ENCODE measurements around the gene UNC5C.

The UNC5C gene

GRCh38 chr4:95265814-95266740 lies 282.7 kb downstream of the UNC5C start:
- DNase-seq, result no peak

GRCh38 chr4:95264843-95265242 lies 283.9 kb downstream of the UNC5C start:
- DNase-seq, result no peak

- no peak for DNase-seq
Measured at GRCh38 chr4:95263960-95264359, 284.8 kb downstream of the UNC5C start.

- no peak for DNase-seq
Measured at GRCh38 chr4:95263391-95263790, 285.4 kb downstream of the UNC5C start.

- no peak for DNase-seq
Measured at GRCh38 chr4:95256108-95256835, 292.5 kb downstream of the UNC5C start.

- DNase-seq, result no peak
Measured at GRCh38 chr4:95255396-95256107, 293.2 kb downstream of the UNC5C start.

- DNase-seq, result no peak
Measured at GRCh38 chr4:95251568-95251967, 297.2 kb downstream of the UNC5C start.

GRCh38 chr4:95250544-95251137 lies 298.1 kb downstream of the UNC5C start:
- DNase-seq, result no peak

GRCh38 chr4:95249426-95250021 lies 299.2 kb downstream of the UNC5C start:
- no peak for DNase-seq

- DNase-seq, result no peak
Measured at GRCh38 chr4:95248720-95249425, 299.9 kb downstream of the UNC5C start.

- DNase-seq, result no peak
Measured at GRCh38 chr4:95243892-95244291, 304.9 kb downstream of the UNC5C start.

- no peak for DNase-seq
Measured at GRCh38 chr4:95238554-95238953, 310.2 kb downstream of the UNC5C start.

- no peak for DNase-seq
Measured at GRCh38 chr4:95232358-95233156, 316.2 kb downstream of the UNC5C start.

GRCh38 chr4:95231681-95232080 lies 317.1 kb downstream of the UNC5C start:
- DNase-seq, result no peak

- no peak for DNase-seq
Measured at GRCh38 chr4:95225849-95226248, 322.9 kb downstream of the UNC5C start.

- no peak for DNase-seq
Measured at GRCh38 chr4:95224402-95224801, 324.4 kb downstream of the UNC5C start.

GRCh38 chr4:95220205-95221175 lies 328.3 kb downstream of the UNC5C start:
- no peak for DNase-seq

- no peak for DNase-seq
Measured at GRCh38 chr4:95219109-95219508, 329.7 kb downstream of the UNC5C start.

GRCh38 chr4:95217197-95217596 lies 331.6 kb downstream of the UNC5C start:
- no peak for DNase-seq

All from right kidney (tissue), 1 donor.